Loucy (cell line): ENCODE data around the gene RNU6-7.

ENCODE experiments used
- H2AFZ ChIP-seq: fragments of 200-600 bp; sonication (generic); 2 replicates; pipeline ENCODE4 v1.6.0; 2016; ENCODE audit warnings: antibody characterized with exemption, mild to moderate bottlenecking, low read length, moderate library complexity
- H3F3A ChIP-seq: fragments of 200-600 bp; 2 replicates; pipeline ENCODE4 v1.6.0; 2016; ENCODE audit warnings: antibody characterized with exemption, low read depth, mild to moderate bottlenecking
- H3K27me3 ChIP-seq: fragments of 200-600 bp; sonication (generic); 2 replicates; pipeline ENCODE4 v1.6.1; 2014; ENCODE audit warnings: low read length, mild to moderate bottlenecking; ENCODE audit not compliant: insufficient read depth, poor library complexity, severe bottlenecking
- H3K36me3 ChIP-seq: fragments of 200-600 bp; sonication (generic); 2 replicates; pipeline ENCODE4 v1.6.1; 2016; ENCODE audit warnings: low read length; ENCODE audit not compliant: insufficient read depth
- H3K4me1 ChIP-seq: fragments of 200-600 bp; sonication (generic); 2 replicates; pipeline ENCODE4 v1.5.1; 2014; ENCODE audit warnings: low read length, mild to moderate bottlenecking; ENCODE audit not compliant: insufficient read depth, poor library complexity, severe bottlenecking
- H3K4me2 ChIP-seq: fragments of 200-600 bp; sonication (generic); 2 replicates; pipeline ENCODE4 v1.6.0; 2014; ENCODE audit warnings: antibody characterized with exemption, low read length, low read depth, mild to moderate bottlenecking; ENCODE audit not compliant: poor library complexity, severe bottlenecking
- H3K4me3 ChIP-seq: fragments of 200-600 bp; sonication (generic); 2 replicates; pipeline ENCODE4 v1.5.1; 2014; ENCODE audit warnings: low read length, mild to moderate bottlenecking, mixed read lengths; ENCODE audit not compliant: poor library complexity, severe bottlenecking
- H3K79me2 ChIP-seq: fragments of 200-600 bp; sonication (generic); 2 replicates; pipeline ENCODE4 v1.6.1; 2014; ENCODE audit warnings: low read length; ENCODE audit not compliant: insufficient read depth
- H3K9ac ChIP-seq: fragments of 200-600 bp; sonication (generic); 2 replicates; pipeline ENCODE4 v1.6.0; 2014; ENCODE audit warnings: mild to moderate bottlenecking, low read depth, low read length, moderate library complexity; ENCODE audit not compliant: poor library complexity, severe bottlenecking
- H3K9me2 ChIP-seq: fragments of 200-600 bp; sonication (generic); replicated peaks from 2 replicates; pipeline ENCODE4 v1.6.1; 2016; ENCODE audit warnings: low read depth, low read length, mixed read lengths
- H3K9me3 ChIP-seq: fragments of 200-600 bp; sonication (generic); 2 replicates; pipeline ENCODE4 v1.6.1; 2014; ENCODE audit warnings: mild to moderate bottlenecking, antibody characterized with exemption, low read length, low read depth; ENCODE audit not compliant: insufficient read depth
- H4K20me1 ChIP-seq: fragments of 200-600 bp; sonication (generic); 2 replicates; pipeline ENCODE4 v1.6.0; 2014; ENCODE audit warnings: antibody characterized with exemption, low read length, mild to moderate bottlenecking; ENCODE audit not compliant: insufficient read depth, poor library complexity, severe bottlenecking
- EZH2phosphoT487 ChIP-seq: fragments of 200-600 bp; IDR thresholded peaks from 2 replicates; pipeline ENCODE4 v1.6.1; 2018; ENCODE audit warnings: antibody characterized with exemption, mild to moderate bottlenecking, moderate library complexity, borderline replicate concordance
- TF ChIP-seq, protein P1 (sequence below): fragments of 200-600 bp; sonication (generic); conservative IDR thresholded peaks from 2 replicates; pipeline ENCODE4 v1.5.1; 2014; ENCODE audit warnings: mild to moderate bottlenecking, antibody characterized with exemption, low read length

The RNU6-7 gene

DNA sequence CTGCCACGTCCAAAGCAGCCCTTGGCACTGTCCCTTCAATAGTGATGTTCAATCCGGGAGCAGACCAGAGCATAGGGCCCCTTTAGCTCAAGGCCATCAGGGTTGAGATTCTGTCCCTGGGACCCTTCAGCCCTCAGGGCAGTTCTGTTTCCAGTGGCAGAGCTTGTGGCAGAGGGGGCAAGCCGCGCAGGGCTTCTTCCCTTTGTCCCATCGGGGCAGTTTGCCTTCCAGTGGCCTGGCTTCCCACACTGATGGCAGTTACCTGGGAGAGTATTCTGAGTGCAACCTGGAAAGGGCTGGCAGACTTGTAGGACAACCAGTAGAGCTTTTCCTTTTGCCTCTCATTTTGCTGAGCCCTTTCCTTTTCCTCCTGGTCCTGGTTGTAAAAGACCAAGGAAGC, 44.9 kb downstream of the RNU6-7 start:
- Histone ChIP-seq H3K4me3 (no peak overlapping the region), H3K4me1 (peaks cover under 1% of the 10 kb centered on the region), H3K27me3 (no peaks in the 10 kb centered on the region), H4K20me1 (no peaks in the 10 kb centered on the region), H3K4me2 (no peak overlapping the region), H3K9me3 (no peaks in the 10 kb centered on the region), H3K9me2 (no peaks in the 10 kb centered on the region), H3K79me2 (no peaks in the 10 kb centered on the region), H3F3A (no peaks in the 10 kb centered on the region), H3K9ac (no peak overlapping the region), H2AFZ (no peak overlapping the region), H3K36me3 (no peaks in the 10 kb centered on the region)
- no peak for TF ChIP-seq EZH2phosphoT487
- TF ChIP-seq, protein P1, sequence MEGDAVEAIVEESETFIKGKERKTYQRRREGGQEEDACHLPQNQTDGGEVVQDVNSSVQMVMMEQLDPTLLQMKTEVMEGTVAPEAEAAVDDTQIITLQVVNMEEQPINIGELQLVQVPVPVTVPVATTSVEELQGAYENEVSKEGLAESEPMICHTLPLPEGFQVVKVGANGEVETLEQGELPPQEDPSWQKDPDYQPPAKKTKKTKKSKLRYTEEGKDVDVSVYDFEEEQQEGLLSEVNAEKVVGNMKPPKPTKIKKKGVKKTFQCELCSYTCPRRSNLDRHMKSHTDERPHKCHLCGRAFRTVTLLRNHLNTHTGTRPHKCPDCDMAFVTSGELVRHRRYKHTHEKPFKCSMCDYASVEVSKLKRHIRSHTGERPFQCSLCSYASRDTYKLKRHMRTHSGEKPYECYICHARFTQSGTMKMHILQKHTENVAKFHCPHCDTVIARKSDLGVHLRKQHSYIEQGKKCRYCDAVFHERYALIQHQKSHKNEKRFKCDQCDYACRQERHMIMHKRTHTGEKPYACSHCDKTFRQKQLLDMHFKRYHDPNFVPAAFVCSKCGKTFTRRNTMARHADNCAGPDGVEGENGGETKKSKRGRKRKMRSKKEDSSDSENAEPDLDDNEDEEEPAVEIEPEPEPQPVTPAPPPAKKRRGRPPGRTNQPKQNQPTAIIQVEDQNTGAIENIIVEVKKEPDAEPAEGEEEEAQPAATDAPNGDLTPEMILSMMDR = no peak

DNA sequence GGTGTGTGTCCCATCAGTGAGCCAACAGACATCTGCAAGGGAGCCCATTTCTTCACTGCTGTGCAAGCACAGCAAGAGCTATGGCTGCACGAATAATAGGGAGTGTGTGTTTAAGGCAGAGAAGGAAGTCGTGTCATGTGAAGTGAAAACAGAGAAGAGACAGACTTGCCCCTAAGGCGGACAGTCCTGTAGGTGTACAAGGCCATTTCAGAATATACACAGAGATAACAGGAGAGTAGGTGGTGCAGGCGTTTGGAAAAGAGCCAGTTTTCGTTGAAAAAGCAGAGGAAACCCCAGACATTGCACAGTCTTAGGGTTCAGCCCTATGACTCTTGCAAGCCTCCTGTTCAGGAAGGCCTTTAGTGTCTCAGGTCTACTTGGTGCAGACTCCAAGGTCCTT, 47.5 kb downstream of the RNU6-7 start:
- H3K4me3 ChIP-seq = no peak overlapping the region
- H3K79me2 ChIP-seq = no peaks in the 10 kb centered on the region
- TF ChIP-seq, protein P1 = no peak
- no peak for TF ChIP-seq EZH2phosphoT487

GRCh38 chr14:32249780-32250179, 47.9 kb downstream of the RNU6-7 start:
- H3F3A ChIP-seq = no peaks in the 10 kb centered on the region
- no peak overlapping the region for H3K4me3 ChIP-seq
- no peaks in the 10 kb centered on the region for H3K79me2 ChIP-seq
- H3K27me3 ChIP-seq = no peaks in the 10 kb centered on the region
- peaks cover 3% of the 10 kb centered on the region for H3K4me1 ChIP-seq
- no peaks in the 10 kb centered on the region for H3K36me3 ChIP-seq
- TF ChIP-seq, protein P1 = no peak
- TF ChIP-seq EZH2phosphoT487 = no peak
- no peaks in the 10 kb centered on the region for H4K20me1 ChIP-seq
- H3K4me2 ChIP-seq = no peak overlapping the region
- H3K9me2 ChIP-seq = no peaks in the 10 kb centered on the region
- no peaks in the 10 kb centered on the region for H3K9me3 ChIP-seq
- no peak overlapping the region for H2AFZ ChIP-seq
- H3K9ac ChIP-seq = no peak overlapping the region

More for the DNA sequence above, 47.5 kb downstream of the RNU6-7 start:
- Histone ChIP-seq H3K9ac (no peak overlapping the region), H3K36me3 (no peaks in the 10 kb centered on the region), H4K20me1 (no peaks in the 10 kb centered on the region), H3K4me1 (peaks cover 3% of the 10 kb centered on the region), H3F3A (no peaks in the 10 kb centered on the region), H3K27me3 (no peaks in the 10 kb centered on the region), H3K9me2 (no peaks in the 10 kb centered on the region), H3K9me3 (no peaks in the 10 kb centered on the region), H3K4me2 (no peak overlapping the region), H2AFZ (no peak overlapping the region)
